ENCODE measurements around the gene TBC1D5.

The TBC1D5 gene

DNA sequence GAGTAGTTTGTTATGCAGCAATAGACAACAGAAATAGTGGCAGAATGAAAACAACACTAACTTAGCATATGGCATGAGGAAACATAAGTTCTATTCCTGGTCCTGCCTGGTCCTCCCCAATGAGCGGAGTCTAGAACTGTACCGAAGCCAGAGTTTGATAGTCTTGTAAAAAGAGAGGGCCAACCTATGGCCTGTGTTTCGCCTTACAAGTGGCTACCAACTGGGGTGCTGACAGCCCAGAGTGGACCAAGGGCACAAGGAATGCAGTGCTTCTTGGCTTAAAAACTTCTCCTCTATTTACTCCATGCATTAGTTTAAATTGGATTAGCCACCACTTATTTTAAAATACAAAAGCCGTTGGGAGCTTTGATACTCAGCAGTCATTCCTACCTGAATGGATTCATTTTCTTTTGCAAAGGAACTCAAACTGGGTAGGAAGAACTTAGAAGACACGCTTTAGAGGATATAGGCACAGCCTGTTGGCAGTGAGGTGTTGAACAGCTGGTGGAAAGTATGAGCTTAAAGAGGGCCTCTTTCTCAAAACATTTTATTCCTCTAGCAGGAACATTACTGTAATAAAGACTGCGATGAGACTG, 554.7 kb downstream of the TBC1D5 start:
- no peak for DNase-seq (ENCODE audit: low read depth in 1 of 2, low spot score in 1 of 2)

DNA sequence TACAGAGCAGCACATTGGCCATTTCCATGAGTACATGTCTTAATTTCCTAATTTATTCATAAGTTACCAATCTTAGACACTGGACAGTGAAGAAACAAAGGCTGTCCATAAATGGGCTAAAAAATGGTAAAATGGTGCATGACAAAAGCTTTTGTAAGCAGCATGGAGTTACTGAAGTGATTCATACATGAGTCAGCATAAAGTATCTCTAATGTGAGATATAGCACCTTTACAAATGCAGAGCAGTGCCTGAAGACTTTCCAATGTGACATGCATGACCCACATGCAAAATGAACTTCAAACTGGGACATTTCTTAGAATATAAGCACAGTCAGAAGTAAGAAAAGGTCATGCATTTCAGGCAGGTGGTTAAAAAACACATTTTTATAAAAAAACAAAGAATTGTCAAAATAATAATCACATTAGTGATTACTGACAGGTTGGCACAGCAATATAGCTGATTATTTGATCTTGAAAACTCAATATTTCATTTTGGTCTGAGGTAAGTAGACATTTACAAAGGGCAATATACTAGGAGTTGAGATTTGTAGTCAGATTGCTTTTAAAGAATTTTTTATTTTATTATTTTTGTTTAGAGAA, 558.4 kb downstream of the TBC1D5 start:
- DNase-seq (ENCODE audit: low read depth in 1 of 2, low spot score in 1 of 2) = no peak

DNA sequence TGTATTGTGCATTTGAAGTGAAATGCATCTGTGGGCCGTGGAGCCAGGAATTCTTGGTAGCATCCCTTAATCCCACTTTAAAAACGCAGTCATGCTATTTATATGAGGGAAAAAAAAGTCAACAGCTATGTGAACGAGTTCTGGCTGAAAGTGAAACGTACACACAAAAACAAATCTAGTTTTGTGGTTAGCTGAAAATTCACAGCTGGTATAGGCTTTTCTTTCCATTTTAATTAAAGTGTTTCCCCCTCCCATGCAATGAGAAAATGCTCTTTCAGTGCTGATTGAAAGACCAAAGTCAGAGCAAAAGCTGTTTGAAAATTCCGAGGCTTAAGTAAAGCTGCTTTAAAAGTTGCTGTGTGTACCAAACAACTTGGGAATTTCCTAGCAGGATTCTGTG, 560.3 kb downstream of the TBC1D5 start:
- DNase-seq (ENCODE audit: low read depth in 1 of 2, low spot score in 1 of 2) = no peak

DNA sequence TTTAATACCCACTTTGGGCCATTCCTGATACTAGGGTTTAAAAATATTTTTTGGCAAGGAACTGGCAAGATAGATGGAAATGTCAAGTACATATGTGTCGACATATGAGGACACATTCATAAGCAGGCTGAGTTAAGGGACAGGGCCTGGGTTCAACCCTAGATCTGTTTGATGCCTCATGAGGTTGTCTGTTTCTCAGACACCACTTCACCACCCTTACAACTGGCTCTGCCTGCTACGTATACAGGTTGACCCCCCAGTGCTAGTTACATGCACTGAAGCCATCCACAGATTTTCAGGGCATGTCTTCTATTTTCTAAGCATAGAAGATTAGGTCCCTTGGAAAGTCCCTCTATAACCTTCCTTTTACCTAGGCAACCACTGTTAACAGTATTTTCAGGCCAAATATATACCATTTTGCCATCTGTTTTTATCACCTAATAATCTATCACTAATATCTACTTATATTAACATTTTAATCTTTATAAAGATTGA, 561.0 kb downstream of the TBC1D5 start:
- DNase-seq (ENCODE audit: low read depth in 1 of 2, low spot score in 1 of 2) = no peak

DNA sequence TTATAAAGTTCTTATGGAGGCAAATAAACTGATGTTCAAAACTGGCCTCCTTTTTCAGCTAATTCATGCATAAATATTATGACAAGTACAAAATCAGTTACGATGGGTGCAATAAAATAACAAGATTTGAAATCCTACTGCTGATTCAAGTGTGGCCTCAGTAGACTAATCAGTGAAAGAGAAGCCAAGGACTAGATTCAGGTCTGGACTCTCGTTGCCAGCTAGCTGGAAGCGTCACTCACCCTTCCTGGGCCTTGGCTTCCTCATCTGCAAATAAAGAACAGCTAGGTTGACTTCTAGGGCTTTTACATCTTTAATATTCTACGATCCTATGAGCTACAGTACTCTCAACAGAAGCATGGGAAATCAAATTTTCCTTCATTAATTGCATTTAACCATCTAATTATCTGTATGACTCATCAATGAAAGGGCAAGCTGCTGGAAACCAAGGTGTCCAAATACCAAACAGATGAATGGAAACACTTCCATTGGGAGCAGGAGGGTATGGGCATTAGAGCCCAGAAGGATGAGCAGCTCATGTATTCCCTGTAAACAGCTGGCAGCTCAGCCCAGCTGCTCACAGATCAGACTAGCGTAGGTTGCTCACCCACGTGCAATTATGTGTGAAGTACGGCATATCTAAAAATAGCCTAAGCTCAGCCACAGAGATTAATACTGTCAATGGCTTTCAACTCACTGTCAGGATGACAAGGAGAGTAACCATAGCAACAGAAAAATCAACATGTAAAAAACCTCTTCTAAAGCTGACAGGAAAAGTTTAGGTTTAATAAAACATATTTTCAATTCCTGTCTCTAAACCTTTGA, 562.8 kb downstream of the TBC1D5 start:
- DNase-seq (ENCODE audit: low read depth in 1 of 2, low spot score in 1 of 2) = no peak

DNA sequence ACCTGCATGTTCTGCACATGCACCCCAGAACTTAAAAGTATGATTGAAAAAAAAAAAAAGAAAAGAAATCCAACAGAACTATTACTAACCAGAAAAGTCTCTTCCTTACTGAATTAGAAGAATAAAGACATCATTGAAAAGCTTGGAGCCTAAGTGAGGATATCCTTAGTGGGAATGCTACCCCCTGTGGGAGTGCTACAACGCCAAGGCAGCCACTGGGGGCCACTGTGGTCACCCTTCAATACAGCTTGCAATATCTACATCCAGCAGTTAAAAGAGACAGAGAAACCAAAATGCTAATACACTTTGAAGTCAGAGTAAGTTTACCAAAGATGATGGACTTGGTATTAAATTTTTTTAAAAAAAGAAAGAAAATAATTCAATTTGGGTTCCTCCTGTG, 565.7 kb downstream of the TBC1D5 start:
- no peak for DNase-seq (ENCODE audit: low read depth in 1 of 2, low spot score in 1 of 2)

DNA sequence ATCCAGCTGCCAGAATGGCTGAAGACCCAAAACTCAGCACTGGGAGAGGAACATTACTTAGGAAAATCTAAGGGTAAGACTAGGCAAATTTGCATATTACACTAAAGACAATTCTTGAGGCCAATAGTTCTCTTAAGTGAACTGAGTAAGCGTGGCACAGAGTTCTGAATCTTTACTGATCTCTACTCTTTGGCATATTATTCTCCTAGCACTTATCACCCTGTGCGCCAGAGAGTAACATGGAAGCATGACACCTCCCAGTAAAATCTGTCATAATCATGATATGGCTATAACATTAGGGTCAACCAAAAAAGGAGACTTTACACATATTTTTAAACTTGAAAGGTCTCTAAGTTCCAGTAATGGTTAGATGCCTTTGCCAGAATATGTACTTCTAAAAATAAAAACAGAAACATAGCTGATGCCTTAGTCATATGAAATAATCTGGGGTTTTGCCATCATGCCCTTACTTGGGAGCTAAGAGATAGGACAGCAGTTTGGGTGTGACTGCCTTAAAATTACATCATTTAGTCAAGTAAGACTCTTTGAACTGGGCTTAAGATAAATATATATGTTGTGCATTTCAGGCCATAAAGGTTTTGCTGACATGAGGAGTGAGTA, 567.1 kb downstream of the TBC1D5 start:
- no peak for DNase-seq (ENCODE audit: low read depth in 1 of 2, low spot score in 1 of 2)

DNA sequence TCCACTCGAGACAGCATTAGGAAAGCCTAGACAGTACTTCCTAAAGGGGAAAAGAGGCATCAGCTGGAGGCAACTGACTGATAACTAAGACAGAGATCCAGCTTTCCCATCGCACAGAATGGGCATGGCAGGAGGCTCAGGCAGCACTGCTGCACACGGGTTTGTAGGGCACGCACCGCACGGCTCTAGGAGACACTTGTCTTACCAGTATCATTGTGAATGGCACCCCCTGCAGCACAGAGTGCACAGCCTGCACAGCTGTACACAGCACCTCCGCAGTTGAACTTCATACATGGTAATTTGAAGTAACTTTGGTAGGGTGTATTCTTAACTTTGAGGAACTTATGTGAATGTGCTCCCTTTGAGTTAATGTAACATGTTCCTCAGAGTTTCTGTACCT, 576.1 kb downstream of the TBC1D5 start:
- no peak for DNase-seq (ENCODE audit: low read depth in 1 of 2, low spot score in 1 of 2)

DNA sequence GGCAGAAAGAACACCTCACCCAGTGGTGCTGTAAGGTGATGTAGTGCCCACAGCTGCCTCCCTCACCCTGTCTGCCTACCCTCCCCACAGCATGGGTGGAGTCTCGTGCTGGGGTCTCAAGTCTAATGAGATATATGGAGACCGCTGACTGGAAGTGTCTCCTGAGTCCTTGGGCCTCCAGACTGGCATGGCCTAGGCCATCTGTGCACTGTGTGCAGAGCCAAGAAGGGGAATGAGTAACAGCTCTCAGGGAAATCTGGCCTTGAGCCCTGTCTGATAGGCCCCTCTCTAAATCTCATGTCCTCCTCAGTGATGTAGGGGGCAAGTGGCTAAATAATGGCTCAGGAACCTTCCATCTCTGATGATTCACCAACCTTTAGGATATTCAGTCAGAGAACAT, 580.3 kb downstream of the TBC1D5 start:
- no peak for DNase-seq (ENCODE audit: low read depth in 1 of 2, low spot score in 1 of 2)

DNA sequence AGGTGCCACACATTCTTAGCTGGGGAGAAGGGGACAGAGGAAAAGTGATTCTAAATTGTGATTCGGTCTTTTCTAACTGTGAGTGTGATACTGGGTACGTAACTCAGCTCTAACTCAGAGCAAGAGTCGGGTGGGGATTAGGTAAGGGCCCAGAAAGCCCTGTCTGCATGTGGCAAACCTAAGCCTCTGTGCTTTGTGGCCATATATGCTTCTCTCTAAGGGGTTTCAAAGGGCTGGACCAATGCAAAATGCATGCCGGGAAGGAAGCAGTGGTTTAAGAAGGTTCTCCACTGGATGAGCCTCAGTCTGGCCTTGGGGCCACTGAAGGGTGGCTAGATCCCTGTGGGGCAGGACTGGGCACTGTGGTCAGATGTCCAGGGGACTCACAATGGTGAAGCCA, 581.8 kb downstream of the TBC1D5 start:
- DNase-seq (ENCODE audit: low read depth in 1 of 2, low spot score in 1 of 2) = no peak

DNA sequence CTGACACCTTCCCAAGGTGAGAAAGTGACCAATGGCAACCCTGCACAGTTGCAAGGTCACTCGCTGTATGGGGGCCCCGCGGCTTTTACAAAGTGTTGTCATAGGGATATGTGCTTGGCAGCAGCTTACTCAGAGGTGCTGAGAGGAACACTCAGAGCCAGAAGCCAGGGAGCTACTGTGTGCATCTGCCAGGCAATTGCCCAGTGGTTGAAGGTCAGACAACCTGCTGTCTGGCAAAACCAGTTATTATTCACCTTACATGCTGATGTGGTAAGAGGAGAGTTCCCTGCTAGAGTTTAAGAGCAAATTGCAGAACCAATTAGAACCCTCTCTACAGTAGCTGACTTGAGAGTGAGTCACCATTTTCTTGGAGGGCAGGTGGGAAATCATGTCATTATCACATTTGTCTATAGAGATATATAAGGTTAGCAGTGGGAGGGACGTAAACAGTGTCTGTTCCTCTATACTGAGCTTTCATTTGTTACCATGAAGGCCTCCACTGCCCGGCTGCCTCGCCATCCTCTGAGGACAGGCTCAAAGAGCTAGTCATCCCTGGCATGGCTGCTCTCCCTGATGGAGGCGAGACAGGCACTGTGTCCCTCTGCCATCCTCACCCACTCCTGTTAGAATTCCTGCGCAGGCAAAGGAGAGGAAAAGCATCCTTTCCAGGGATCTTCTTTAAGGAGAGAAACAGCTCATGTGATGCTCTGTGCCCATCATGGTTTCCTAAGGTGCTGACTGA, 583.3 kb downstream of the TBC1D5 start:
- no peak for DNase-seq (ENCODE audit: low read depth in 1 of 2, low spot score in 1 of 2)

DNA sequence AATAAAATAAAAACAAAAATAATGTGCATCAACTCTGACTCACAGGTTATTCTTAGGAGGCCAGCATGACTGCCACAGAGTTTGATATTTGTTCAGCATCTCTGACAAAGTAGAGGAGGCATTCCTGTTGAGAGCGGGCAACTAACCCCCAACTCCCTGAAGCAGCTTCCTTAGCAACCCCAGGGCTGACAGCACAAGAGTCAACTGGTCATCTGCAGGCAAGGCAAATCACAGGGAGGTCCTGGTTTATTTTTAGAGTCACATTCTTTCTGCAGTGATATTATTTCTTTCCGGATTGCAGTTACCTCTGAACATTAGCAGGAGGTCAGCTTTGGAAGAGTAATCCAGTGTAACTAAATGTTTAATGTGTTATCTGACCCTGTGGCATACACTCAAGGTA, 584.7 kb downstream of the TBC1D5 start:
- no peak for DNase-seq (ENCODE audit: low read depth in 1 of 2, low spot score in 1 of 2)

DNA sequence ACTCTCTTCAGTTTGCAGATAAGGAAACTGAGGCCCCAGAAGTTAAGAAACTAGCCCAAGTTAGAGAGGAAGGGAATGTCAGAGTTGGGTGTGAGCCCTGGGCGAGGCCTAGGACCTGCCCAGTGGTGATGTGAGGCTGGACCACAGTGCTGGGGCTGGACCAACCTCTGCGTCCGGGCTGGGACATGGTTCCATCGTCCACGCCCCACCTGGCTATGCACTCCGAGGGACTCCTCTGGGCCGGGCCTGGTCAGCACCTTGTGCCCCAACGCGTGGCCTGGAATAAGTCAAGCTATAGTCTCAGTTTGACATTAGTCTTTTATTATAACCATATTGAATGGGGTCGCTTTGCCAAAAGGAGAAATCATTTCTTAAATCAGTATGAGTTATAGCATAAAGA, 585.6 kb downstream of the TBC1D5 start:
- no peak for DNase-seq (ENCODE audit: low read depth in 1 of 2, low spot score in 1 of 2)

DNA sequence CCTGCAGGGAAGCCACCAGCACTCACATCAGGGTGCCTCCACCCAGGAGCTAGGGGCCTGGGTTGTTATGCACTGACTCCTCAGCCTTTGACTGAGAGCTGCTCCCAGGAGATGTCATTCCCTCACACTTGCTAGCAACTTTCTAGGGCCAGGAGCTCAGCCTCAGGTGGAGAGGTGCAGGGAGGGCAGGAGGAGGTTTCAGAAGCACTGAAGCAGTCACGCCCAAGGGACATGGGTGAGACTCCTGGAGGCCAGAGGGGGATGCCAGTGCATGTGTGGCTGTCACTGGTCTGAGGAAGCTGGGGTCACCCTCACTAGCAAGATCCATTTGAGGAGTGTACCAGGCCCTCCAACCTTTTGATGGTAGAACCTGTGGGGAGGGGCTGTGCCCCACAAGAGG, 586.5 kb downstream of the TBC1D5 start:
- DNase-seq (ENCODE audit: low read depth in 1 of 2, low spot score in 1 of 2) = no peak

DNA sequence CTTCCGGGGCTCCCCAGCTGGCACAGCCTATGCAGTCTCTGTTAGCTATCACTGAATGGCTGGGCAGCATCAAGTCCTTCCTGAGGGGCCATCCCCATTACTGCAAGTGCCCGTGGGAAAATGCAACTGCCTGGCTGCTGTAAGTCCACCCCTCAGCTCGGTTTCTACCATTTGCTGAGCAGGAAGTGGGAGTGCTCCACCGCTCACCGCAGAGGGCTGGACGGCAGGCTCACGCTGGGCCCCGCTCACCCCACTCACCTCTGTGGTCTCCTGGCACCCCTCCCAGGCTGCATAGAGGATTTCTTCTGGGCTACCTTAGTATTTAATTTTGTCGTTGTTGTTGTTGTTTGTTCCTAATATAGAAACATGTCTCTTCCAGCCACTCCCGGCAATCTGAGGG, 587.5 kb downstream of the TBC1D5 start:
- DNase-seq (ENCODE audit: low read depth in 1 of 2, low spot score in 1 of 2) = no peak

DNA sequence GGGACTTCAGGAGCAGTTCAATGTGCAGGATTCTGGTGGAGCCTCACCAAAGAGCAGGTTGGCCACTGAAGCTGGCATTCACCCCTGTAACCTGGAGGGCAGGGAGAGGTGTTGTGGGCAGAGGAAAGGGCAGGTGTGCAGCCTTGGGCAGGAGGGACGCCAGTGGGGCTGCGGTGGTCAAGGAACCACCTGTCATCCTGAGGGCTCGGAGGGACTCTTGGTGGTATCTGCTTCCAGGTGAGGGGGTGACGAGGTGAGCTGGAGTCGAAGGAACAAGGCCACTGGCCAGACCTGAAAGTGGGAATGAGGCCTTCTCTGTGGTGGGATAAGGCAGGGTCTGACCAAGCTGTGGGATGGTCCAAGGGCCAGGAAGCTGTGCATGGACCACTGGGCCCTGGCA, 588.2 kb downstream of the TBC1D5 start:
- DNase-seq (ENCODE audit: low read depth in 1 of 2, low spot score in 1 of 2) = no peak

DNA sequence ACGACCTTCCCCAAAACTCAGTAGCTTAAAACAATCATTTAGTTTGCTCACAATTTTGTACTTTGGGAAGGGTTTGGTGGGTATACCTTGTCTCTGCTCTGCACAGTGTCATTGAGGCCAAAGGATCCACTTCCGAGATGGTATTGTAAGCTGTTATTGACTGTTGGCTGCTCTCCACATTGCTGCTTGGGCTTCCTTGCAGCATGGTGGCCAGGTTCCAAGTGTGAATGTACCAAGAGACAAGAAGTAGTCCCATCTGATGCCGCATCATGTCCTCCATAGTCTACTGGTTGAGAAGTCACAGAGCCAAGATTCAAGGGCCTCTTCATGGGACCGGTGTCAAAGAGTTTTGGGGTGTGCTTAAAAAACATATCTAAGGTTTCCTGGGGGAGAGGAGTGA, 589.2 kb downstream of the TBC1D5 start:
- no peak for DNase-seq (ENCODE audit: low read depth in 1 of 2, low spot score in 1 of 2)

DNA sequence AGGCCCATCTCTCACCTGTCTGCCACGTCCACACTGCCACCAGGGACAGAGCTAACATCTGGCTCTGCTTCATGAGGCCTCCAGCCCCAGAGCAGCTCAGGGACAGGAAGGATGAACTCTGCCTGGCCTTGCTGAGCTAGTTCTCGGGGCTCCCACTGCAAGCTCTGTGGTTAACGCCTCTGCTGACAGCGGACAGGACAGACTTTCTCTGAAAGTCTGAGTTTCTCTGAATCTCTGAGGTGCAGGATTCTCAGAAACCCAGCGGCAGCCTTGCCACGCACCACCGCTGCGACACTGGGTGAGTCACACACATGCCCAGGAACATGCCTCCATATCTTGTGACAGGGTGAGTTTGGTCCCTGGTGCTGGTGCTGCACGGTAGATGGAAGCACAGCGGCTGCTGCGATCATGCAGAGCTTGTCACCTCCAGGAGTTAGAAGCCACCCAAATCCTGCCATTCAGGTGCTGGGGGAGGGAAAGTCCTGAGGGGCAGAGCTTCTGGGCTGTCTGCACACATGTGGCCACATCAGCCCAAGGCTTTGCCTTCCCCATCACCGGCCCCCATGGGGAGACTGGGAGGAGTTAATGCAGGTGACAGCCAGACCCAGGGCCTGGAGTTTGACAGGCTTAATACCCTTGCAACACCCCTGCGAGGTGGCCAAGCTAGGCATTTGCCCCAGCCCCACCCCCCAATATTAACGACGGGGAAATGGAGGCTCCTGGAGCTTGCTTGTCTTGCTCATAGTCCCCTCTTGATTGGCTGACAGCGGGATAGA, 590.6 kb downstream of the TBC1D5 start:
- peak; percentile 59 to 73 for DNase-seq (ENCODE audit: low read depth in 1 of 2, low spot score in 1 of 2)

DNA sequence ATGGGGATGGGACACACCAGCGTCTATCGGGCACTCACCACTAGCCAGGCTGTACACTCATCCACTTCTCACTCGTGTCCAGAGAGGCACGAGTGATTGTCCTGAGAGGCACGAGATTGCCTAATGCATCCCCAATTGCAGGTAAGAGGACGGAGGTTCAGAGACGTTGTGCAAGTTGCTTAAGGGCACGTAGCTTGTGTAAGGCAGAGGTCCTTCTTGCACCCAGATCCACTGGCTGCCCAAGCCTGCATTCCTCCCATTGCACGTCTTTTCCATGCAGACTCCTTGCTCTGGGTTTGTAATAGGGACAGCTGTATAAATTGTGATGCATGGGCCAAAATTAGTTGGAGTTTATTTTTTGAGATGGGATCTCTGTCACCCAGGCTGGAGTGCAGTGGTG, 593.4 kb downstream of the TBC1D5 start:
- DNase-seq (ENCODE audit: low read depth in 1 of 2, low spot score in 1 of 2) = no peak

DNA sequence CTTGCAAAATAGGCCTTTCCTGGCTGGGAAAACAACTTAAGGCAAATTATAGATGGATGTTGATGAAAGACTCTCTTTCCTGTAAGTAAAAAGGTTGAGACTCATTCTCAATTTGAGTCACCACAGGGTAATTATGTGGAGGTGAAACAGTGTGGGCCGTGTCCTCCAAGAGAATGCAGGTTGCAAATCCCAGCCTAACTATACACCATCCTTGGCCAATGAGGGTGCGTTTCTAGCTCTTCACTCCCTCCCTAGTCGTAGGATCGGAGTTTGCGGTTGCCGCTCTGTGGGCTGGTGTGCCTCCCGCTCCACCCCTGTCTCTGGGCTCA, 597.8 kb downstream of the TBC1D5 start:
- no peak for DNase-seq (ENCODE audit: low read depth in 1 of 2, low spot score in 1 of 2)

All from activated T-helper 1 cell treated with anti-CD3 and anti-CD28 coated beads, Interleukin-2, amount 50 U/mL, for 16 hours (primary cell).